ENCODE measurements around the gene E2F4. TPM values are rescaled to one million over a fixed set of nuclear protein-coding genes. Genes with fewer than 3 reads are reported as not detected.

The E2F4 gene
- total RNA-seq, 1 donor from 2014 or later, result 66.5 TPM

- intact Hi-C loops (cut with DNase I), result no loop called here
- DNase-seq (no peak), ATAC-seq (no peak)
- H3K9me3 ChIP-seq, result no peaks in the 10 kb centered on the region
- TF ChIP-seq CTCF (IDR thresholded peaks at IDR 0.05), result no peak
- peaks cover 18% of the 10 kb centered on the region for H3K36me3 ChIP-seq
- H3K4me1 ChIP-seq, result no peaks in the 10 kb centered on the region
- H3K4me3 ChIP-seq, result no peak overlapping the region
- no peak overlapping the region for H3K27ac ChIP-seq
- no peaks in the 10 kb centered on the region for H3K27me3 ChIP-seq (ENCODE audit: low read depth)
These were observed 15.5 kb downstream of the E2F4 start for GRCh38 chr16:67207249-67208091.

GRCh38 chr16:67208154-67208896, 16.4 kb downstream of the E2F4 start:
- TF ChIP-seq CTCF (IDR thresholded peaks at IDR 0.05), result no peak
- no peak for DNase-seq
- H3K9me3 ChIP-seq, result no peaks in the 10 kb centered on the region
- no peaks in the 10 kb centered on the region for H3K4me1 ChIP-seq
- H3K27ac ChIP-seq, result no peak overlapping the region
- ATAC-seq, result no peak
- peaks cover 10% of the 10 kb centered on the region for H3K36me3 ChIP-seq
- H3K4me3 ChIP-seq, result no peak overlapping the region
- no peaks in the 10 kb centered on the region for H3K27me3 ChIP-seq (ENCODE audit: low read depth)
- intact Hi-C loops (cut with DNase I), result no loop called here

GRCh38 chr16:67209565-67209964, 17.6 kb downstream of the E2F4 start:
- H3K4me3 ChIP-seq, result no peak overlapping the region
- intact Hi-C loops (cut with DNase I), result no loop called here
- H3K27ac ChIP-seq, result no peak overlapping the region
- ATAC-seq (no peak), DNase-seq (no peak)
- TF ChIP-seq CTCF (IDR thresholded peaks at IDR 0.05), result no peak
- H3K4me1 ChIP-seq, result no peaks in the 10 kb centered on the region
- no peaks in the 10 kb centered on the region for H3K36me3 ChIP-seq
- H3K27me3 ChIP-seq (ENCODE audit: low read depth), result no peaks in the 10 kb centered on the region
- H3K9me3 ChIP-seq, result no peaks in the 10 kb centered on the region

GRCh38 chr16:67210069-67210937, 18.3 kb downstream of the E2F4 start:
- Histone ChIP-seq H3K27me3 (ENCODE audit: low read depth) (no peaks in the 10 kb centered on the region), H3K9me3 (no peaks in the 10 kb centered on the region), H3K36me3 (no peaks in the 10 kb centered on the region), H3K4me3 (no peak overlapping the region), H3K4me1 (peaks cover under 1% of the 10 kb centered on the region), H3K27ac (no peak overlapping the region)
- no peak for DNase-seq
- intact Hi-C loops (cut with DNase I), result no loop called here
- ATAC-seq, result no peak
- TF ChIP-seq CTCF (IDR thresholded peaks at IDR 0.05), result no peak

- intact Hi-C loops (cut with DNase I), result no loop called here
- no peak for TF ChIP-seq CTCF (IDR thresholded peaks at IDR 0.05)
- H3K9me3 ChIP-seq, result no peaks in the 10 kb centered on the region
- H3K36me3 ChIP-seq, result no peaks in the 10 kb centered on the region
- no peak for DNase-seq
- ATAC-seq, result no peak
- no peak overlapping the region for H3K27ac ChIP-seq
- H3K4me3 ChIP-seq, result no peak overlapping the region
- peaks cover 14% of the 10 kb centered on the region for H3K4me1 ChIP-seq
- no peaks in the 10 kb centered on the region for H3K27me3 ChIP-seq (ENCODE audit: low read depth)
These were observed 19.7 kb downstream of the E2F4 start for GRCh38 chr16:67211674-67212073.
